ENCODE measurements around the gene SMARCAL1.

GRCh38 chr2:216491793-216492596 is 79.7 kb downstream of the SMARCAL1 start:
- no peak for TF ChIP-seq CTCF (IDR thresholded peaks at IDR 0.05)
- TF ChIP-seq EZH2 (IDR thresholded peaks at IDR 0.05; ENCODE audit: borderline replicate concordance, insufficient read depth, low read depth, low read length, poor library complexity, severe bottlenecking) = no peak

All from B cell (primary cell).